Measurements from ENCODE around the gene THG1L.

DNA sequence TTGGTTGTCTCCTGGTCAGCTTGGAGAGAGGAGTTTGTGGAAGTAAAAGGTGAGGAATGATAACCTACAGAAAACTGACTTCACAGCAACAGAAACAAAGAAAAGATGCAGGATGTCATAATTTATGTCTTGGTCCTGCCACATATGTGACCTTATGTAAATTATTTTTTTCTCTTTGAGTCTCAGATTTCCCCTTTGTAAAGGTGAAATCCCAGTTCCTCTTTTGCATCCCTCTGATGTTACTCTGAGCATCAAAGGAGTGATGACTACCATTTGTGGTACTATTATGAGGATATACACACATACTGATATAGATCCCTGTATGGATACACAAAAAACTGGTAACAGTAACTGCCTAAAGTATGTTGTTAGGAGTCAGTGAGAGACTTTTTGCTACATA is 1.4 kb upstream of the THG1L start:
- no peak for TF ChIP-seq ISL1 (CRISPR knock-in tag; IDR thresholded peaks at IDR 0.05)
- TF ChIP-seq TCF4 (CRISPR knock-in tag; IDR thresholded peaks at IDR 0.05; ENCODE audit: borderline replicate concordance): no peak
- TF ChIP-seq, protein P1, sequence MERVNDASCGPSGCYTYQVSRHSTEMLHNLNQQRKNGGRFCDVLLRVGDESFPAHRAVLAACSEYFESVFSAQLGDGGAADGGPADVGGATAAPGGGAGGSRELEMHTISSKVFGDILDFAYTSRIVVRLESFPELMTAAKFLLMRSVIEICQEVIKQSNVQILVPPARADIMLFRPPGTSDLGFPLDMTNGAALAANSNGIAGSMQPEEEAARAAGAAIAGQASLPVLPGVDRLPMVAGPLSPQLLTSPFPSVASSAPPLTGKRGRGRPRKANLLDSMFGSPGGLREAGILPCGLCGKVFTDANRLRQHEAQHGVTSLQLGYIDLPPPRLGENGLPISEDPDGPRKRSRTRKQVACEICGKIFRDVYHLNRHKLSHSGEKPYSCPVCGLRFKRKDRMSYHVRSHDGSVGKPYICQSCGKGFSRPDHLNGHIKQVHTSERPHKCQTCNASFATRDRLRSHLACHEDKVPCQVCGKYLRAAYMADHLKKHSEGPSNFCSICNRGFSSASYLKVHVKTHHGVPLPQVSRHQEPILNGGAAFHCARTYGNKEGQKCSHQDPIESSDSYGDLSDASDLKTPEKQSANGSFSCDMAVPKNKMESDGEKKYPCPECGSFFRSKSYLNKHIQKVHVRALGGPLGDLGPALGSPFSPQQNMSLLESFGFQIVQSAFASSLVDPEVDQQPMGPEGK (CRISPR knock-in tag; IDR thresholded peaks at IDR 0.05; ENCODE audit: borderline replicate concordance): no peak
- no peak for TF ChIP-seq OSR1 (CRISPR knock-in tag; IDR thresholded peaks at IDR 0.05)
